HCT116 (cell line): ENCODE measurements around the gene NOTUM. TPM values are rescaled to one million over a fixed set of nuclear protein-coding genes. Genes with fewer than 3 reads are reported as not detected.

Experiments used
- ATAC-seq: fragments of 200-7000 bp; cut with Tn5 transposase; 2 replicates; pipeline ENCODE4 v1.9.1; 2020; ENCODE audit warnings: mild to moderate bottlenecking, moderate library complexity
- BruUV-seq: library from RNA; stranded (reverse); fragments of 400-500 nt; replicated peaks from 2 replicates; lab custom pipeline; 2021; lab: Mats Ljungman, UMichigan
- CTCF ChIA-PET: fragments of 300-600 bp; sonication (Branson Sonifier 250); formaldehyde crosslinking; loops from one replicate; lab custom pipeline; 2021; ENCODE audit warnings: antibody characterized with exemption; lab: Charles Lee
- POLR2A ChIA-PET: fragments of 300-600, 350-600 bp; sonication (Branson Sonifier 250); formaldehyde crosslinking; loops from one replicate; lab custom pipeline; 2021; ENCODE audit warnings: antibody characterized with exemption; lab: Charles Lee
- RAD21 ChIA-PET, 2 experiments: fragments of 300-600 bp; sonication (Branson Sonifier 250); formaldehyde crosslinking; loops; one replicate each; lab custom pipeline; 2023; ENCODE audit warnings: low total read pairs in 2 of 2; ENCODE audit not compliant: uncharacterized antibody in 2 of 2, unreplicated experiment in 2 of 2, low non-redundant PET in 1 of 2; lab: Charles Lee
- DNase-seq: peaks from one replicate; pipeline ENCODE4 v3.0.0-alpha.2; 2010; ENCODE audit warnings: low read depth, low spot score
- H2AFZ ChIP-seq: fragments of 200-600 bp; shearing (Covaris generic), sonication (generic); 2 replicates; pipeline ENCODE4 v1.6.1; 2017; ENCODE audit warnings: low read depth, mixed run types, mixed read lengths, antibody characterized with exemption, low read length; ENCODE audit not compliant: poor library complexity, severe bottlenecking
- H3K27ac ChIP-seq: 2 replicates; pipeline ENCODE4 v1.5.1; 2012; ENCODE audit warnings: low read depth, low read length
- H3K27me3 ChIP-seq: fragments of 200-600 bp; sonication (generic); 2 replicates; pipeline ENCODE4 v1.6.1; 2016; ENCODE audit warnings: mixed run types, low read length, mixed read lengths; ENCODE audit not compliant: insufficient read depth
- H3K36me3 ChIP-seq, 2 experiments: fragments of 200-500 bp in 1 of 2; fragments of 200-600 bp in 1 of 2; sonication (Bioruptor generic) in 1 of 2; sonication (generic) in 1 of 2; 2 replicates each; pipeline versions ENCODE4 v1.5.1 to v1.6.1; 2014 to 2016; ENCODE audit warnings: low read length in 2 of 2, inconsistent platforms in 1 of 2, mixed read lengths in 1 of 2, mixed run types in 1 of 2; ENCODE audit not compliant: insufficient read depth in 2 of 2, control insufficient read depth in 1 of 2
- H3K4me1 ChIP-seq, 2 experiments: fragments of 200-600 bp in 1 of 2; sonication (generic) in 1 of 2; 2 replicates each; pipeline versions ENCODE4 v1.5.1 to v1.6.1; 2012 to 2017; ENCODE audit warnings: low read length in 2 of 2, inconsistent platforms in 1 of 2, mild to moderate bottlenecking in 1 of 2, mixed read lengths in 1 of 2, mixed run types in 1 of 2, moderate library complexity in 1 of 2; ENCODE audit not compliant: insufficient read depth in 2 of 2, control insufficient read depth in 1 of 2
- H3K4me2 ChIP-seq: fragments of 200-600 bp; sonication (generic); 2 replicates; pipeline ENCODE4 v1.6.1; 2017; ENCODE audit warnings: mixed run types, low read length, mixed read lengths
- H3K4me3 ChIP-seq, 2 experiments: fragments of 200-600 bp in 1 of 2; sonication (generic) in 1 of 2; replicated peaks in 1 of 2; 2 replicates each; pipeline ENCODE4 v1.5.1; 2011 to 2016; ENCODE audit warnings: low read length in 2 of 2, control low read depth in 1 of 2, low read depth in 1 of 2, mild to moderate bottlenecking in 1 of 2, mixed read lengths in 1 of 2, mixed run types in 1 of 2
- H3K79me2 ChIP-seq: fragments of 200-600 bp; sonication (generic); 2 replicates; pipeline ENCODE4 v1.6.1; 2017; ENCODE audit warnings: mild to moderate bottlenecking, mixed run types, low read length, moderate library complexity, mixed read lengths; ENCODE audit not compliant: insufficient read depth
- H3K9ac ChIP-seq: fragments of 200-600 bp; sonication (generic); 2 replicates; pipeline ENCODE4 v1.6.1; 2016; ENCODE audit warnings: low read length, mixed read lengths
- H3K9me2 ChIP-seq: fragments of 200-600 bp; sonication (generic), shearing (Covaris generic); 2 replicates; pipeline ENCODE4 v1.6.1; 2017; ENCODE audit warnings: mixed run types, mild to moderate bottlenecking, moderate library complexity; ENCODE audit not compliant: insufficient read depth
- H3K9me3 ChIP-seq, 2 experiments: fragments of 200-500 bp in 1 of 2; fragments of 200-600 bp in 1 of 2; sonication (Bioruptor generic) in 1 of 2; sonication (generic) in 1 of 2; 2 replicates each; pipeline ENCODE4 v1.6.1; 2014 to 2017; ENCODE audit warnings: low read length in 2 of 2, mixed read lengths in 2 of 2, inconsistent platforms in 1 of 2, low read depth in 1 of 2, mild to moderate bottlenecking in 1 of 2, mixed run types in 1 of 2, moderate library complexity in 1 of 2; ENCODE audit not compliant: control insufficient read depth in 1 of 2, insufficient read depth in 1 of 2
- H4K20me1 ChIP-seq: fragments of 200-600 bp; sonication (generic), shearing (Covaris generic); 2 replicates; pipeline ENCODE4 v1.6.1; 2017; ENCODE audit warnings: mixed run types, mild to moderate bottlenecking, moderate library complexity; ENCODE audit not compliant: insufficient read depth
- EGR1 ChIP-seq: IDR thresholded peaks from 2 replicates; pipeline ENCODE4 v1.6.1; 2012; ENCODE audit warnings: low read depth
- ELF1 ChIP-seq: IDR thresholded peaks from 2 replicates; pipeline ENCODE4 v1.6.1; 2012; ENCODE audit warnings: low read depth, borderline replicate concordance
- EZH2phosphoT487 ChIP-seq: fragments of 200-600 bp; IDR thresholded peaks from 2 replicates; pipeline ENCODE4 v1.6.1; 2018; ENCODE audit warnings: antibody characterized with exemption, borderline replicate concordance
- RAD21 ChIP-seq: IDR thresholded peaks from 2 replicates; pipeline ENCODE4 v1.6.1; 2012; ENCODE audit warnings: low read depth, mild to moderate bottlenecking
- SIN3A ChIP-seq: IDR thresholded peaks from 2 replicates; pipeline ENCODE4 v1.6.1; 2012; ENCODE audit warnings: low read depth
- SP1 ChIP-seq: IDR thresholded peaks from 2 replicates; pipeline ENCODE4 v1.6.1; 2012; ENCODE audit warnings: low read depth
- ZNF274 ChIP-seq: fragments of 200-500 bp; sonication (Bioruptor generic); IDR thresholded peaks from 2 replicates; pipeline ENCODE4 v1.6.1; 2014; ENCODE audit warnings: mild to moderate bottlenecking, low read depth, low read length, inconsistent platforms
- intact Hi-C: fragments of 100-400 bp; cut with micrococcal nuclease; formaldehyde crosslinking; loops from 2 replicates; pipeline ENCODE4 v1.10.0; 2022
- total RNA-seq: library from RNA; stranded (reverse); gene quantifications from one replicate; pipeline ENCODE4 v1.2.1, GENCODE V29; 2021; ENCODE audit not compliant: unreplicated experiment
- TF ChIP-seq, protein P1 (sequence below): IDR thresholded peaks from 2 replicates; pipeline ENCODE4 v1.6.1; 2012
- TF ChIP-seq, protein P2 (sequence below): IDR thresholded peaks from 2 replicates; pipeline ENCODE4 v1.6.1; 2012

Gene NOTUM
- total RNA-seq, 1 experiment from 2014 or later: 12.5 TPM

DNA sequence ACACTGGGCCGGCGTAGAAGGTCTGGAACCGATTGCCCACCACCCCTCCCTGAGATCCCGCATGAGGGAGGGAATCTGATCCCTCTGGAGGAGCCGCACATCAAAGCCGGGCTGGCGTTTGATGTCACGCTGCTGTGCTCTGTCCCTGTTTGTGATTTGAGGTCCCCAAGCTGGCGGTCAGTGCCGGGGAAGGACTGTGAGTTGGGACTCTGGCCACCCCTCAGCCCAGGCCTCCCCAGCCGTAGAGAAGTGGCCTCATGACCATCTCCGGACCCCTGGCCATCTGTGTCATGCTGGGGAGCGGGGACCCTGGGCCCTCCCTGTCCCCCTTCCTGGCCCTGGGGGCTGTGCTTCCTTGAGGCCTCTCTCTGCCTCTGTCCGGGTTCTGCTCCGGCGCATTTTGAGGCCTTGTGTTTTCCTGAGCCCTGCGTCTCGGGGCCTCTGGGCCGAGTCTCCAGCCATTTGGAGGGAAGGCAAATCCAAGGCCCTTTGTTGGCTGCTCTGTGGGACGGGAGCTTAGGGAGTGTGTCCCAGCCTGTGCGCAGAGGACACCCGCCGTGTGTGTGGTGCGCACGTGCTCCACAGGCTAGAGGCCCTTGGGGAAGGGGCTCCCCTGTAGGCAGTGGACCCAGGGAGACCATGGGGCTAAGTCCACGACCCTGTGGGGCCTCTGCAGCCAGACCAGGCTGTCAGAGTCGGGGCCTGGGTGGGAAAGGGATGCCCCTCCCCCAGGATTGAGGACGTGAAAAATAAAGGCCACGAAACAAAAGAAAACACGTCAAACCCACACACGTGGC lies 31.5 kb upstream of the NOTUM start:
- H3K27me3 ChIP-seq: no peaks in the 10 kb centered on the region
- DNase-seq: no peak
- CTCF ChIA-PET: no interaction called here
- peaks cover 10 to 11% of the 10 kb centered on the region in 2 experiments; a peak in 3 of 4 replicates for H3K4me1 ChIP-seq
- no peak overlapping the region for H3K9ac ChIP-seq
- intact Hi-C loops: no loop called here
- no peaks in the 10 kb centered on the region for H3K79me2 ChIP-seq
- no peaks in the 10 kb centered on the region; a peak in 1 of 4 replicates for H3K36me3 ChIP-seq
- TF ChIP-seq EGR1: no peak
- TF ChIP-seq EZH2phosphoT487: no peak
- no peak for TF ChIP-seq RAD21
- TF ChIP-seq, protein P1, sequence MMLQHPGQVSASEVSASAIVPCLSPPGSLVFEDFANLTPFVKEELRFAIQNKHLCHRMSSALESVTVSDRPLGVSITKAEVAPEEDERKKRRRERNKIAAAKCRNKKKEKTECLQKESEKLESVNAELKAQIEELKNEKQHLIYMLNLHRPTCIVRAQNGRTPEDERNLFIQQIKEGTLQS: no peak
- no peak for TF ChIP-seq SP1
- TF ChIP-seq SIN3A: no peak
- no peak for TF ChIP-seq ELF1
- no peak for TF ChIP-seq ZNF274
- TF ChIP-seq, protein P2, sequence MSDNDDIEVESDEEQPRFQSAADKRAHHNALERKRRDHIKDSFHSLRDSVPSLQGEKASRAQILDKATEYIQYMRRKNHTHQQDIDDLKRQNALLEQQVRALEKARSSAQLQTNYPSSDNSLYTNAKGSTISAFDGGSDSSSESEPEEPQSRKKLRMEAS: no peak
- TF ChIP-seq, all 23 proteins: peak for 0
- BruUV-seq: no TSS peak
- RAD21 ChIA-PET: no interaction called here
- no peak for ATAC-seq
- Histone ChIP-seq H2AFZ (no peak overlapping the region), H3K9me3 (no peaks in the 10 kb centered on the region), H3K9me2 (no peaks in the 10 kb centered on the region), H3K27ac (no peak overlapping the region; the same call in 1 of the 2 replicates), H3K4me2 (no peak overlapping the region), H4K20me1 (no peaks in the 10 kb centered on the region), H3K4me3 (no peak overlapping the region)
- POLR2A ChIA-PET: no interaction called here
